HL-60/S4 treated with retinoic acid at 250 ng/mL for 4 days and 3 days (cell line): ENCODE results near the gene SORCS1.

ENCODE experiments used
- in situ Hi-C: fragments of 300-500 bp; cut with MboI; formaldehyde crosslinking; loops from 2 replicates; pipeline ENCODE4 v1.7.0; 2022; ENCODE audit warnings: low sequenced_read_pairs

The SORCS1 gene

GRCh38 chr10:106705681-106706100, 458.8 kb downstream of the SORCS1 start:
- in situ Hi-C loops: loop anchor here (25.0 kb wide), 1 partner anchor 1107 kb away; no protein-coding TSS in a partner anchor

GRCh38 chr10:106696239-106696638, 468.3 kb downstream of the SORCS1 start:
- in situ Hi-C loops: no loop called here

- in situ Hi-C loops: no loop called here
These were observed 469.8 kb downstream of the SORCS1 start for GRCh38 chr10:106694696-106695095.

- in situ Hi-C loops: no loop called here
These were observed 482.3 kb downstream of the SORCS1 start for GRCh38 chr10:106682175-106682574.

- in situ Hi-C loops: no loop called here
These were observed 484.4 kb downstream of the SORCS1 start for GRCh38 chr10:106680061-106680460.

GRCh38 chr10:106679314-106679713, 485.2 kb downstream of the SORCS1 start:
- in situ Hi-C loops: no loop called here

GRCh38 chr10:106672517-106673175, 491.9 kb downstream of the SORCS1 start:
- in situ Hi-C loops: no loop called here

- in situ Hi-C loops: no loop called here
These were observed 502.8 kb downstream of the SORCS1 start for GRCh38 chr10:106661767-106662140.

GRCh38 chr10:106661133-106661766, 503.3 kb downstream of the SORCS1 start:
- in situ Hi-C loops: no loop called here

- in situ Hi-C loops: no loop called here
These were observed 504.0 kb downstream of the SORCS1 start for GRCh38 chr10:106660550-106660949.

- in situ Hi-C loops: no loop called here
These were observed 508.9 kb downstream of the SORCS1 start for GRCh38 chr10:106655636-106656035.

GRCh38 chr10:106655165-106655564, 509.3 kb downstream of the SORCS1 start:
- in situ Hi-C loops: no loop called here

GRCh38 chr10:106652279-106652678, 512.2 kb downstream of the SORCS1 start:
- in situ Hi-C loops: no loop called here

- in situ Hi-C loops: no loop called here
These were observed 515.7 kb downstream of the SORCS1 start for GRCh38 chr10:106648534-106649481.

GRCh38 chr10:106643473-106643872, 521.0 kb downstream of the SORCS1 start:
- in situ Hi-C loops: no loop called here

- in situ Hi-C loops: no loop called here
These were observed 526.6 kb downstream of the SORCS1 start for GRCh38 chr10:106637873-106638272.

- in situ Hi-C loops: no loop called here
These were observed 527.6 kb downstream of the SORCS1 start for GRCh38 chr10:106636766-106637491.

- in situ Hi-C loops: no loop called here
These were observed 528.6 kb downstream of the SORCS1 start for GRCh38 chr10:106635947-106636346.

- in situ Hi-C loops: no loop called here
These were observed 533.3 kb downstream of the SORCS1 start for GRCh38 chr10:106631016-106631702.

GRCh38 chr10:106626371-106626770, 538.1 kb downstream of the SORCS1 start:
- in situ Hi-C loops: no loop called here
